Activated CD4-positive, alpha-beta memory T cell treated with anti-CD3 and anti-CD28 coated beads, Interleukin-2, amount 10 ng/mL, durations not matched to agents 7 days and 5 days (primary cell): ENCODE results near the gene HBA1. TPM values are rescaled to one million over a fixed set of nuclear protein-coding genes. Genes with fewer than 3 reads are reported as not detected.
"Not testable (repeated sequence)": the region's sequence is repeated elsewhere in the genome, so short reads cannot be mapped to it uniquely, and the experiment has no call there.

ENCODE experiments used
- CTCF ChIA-PET: fragments of 350-600 bp; sonication (Branson Sonifier 250); formaldehyde crosslinking; loops from one replicate; lab custom pipeline; 2021; ENCODE audit warnings: antibody characterized with exemption, inconsistent platforms; lab: Charles Lee
- POLR2A ChIA-PET: fragments of 350-600 bp; sonication (Branson Sonifier 250); formaldehyde crosslinking; loops from one replicate; lab custom pipeline; 2021; ENCODE audit warnings: antibody characterized with exemption; lab: Charles Lee
- DNase-seq: peaks from one replicate; pipeline ENCODE4 v3.0.0-alpha.2; 2020
- H3K27ac Mint-ChIP-seq: one replicate; pipeline ENCODE4 v1.8.0; 2021; ENCODE audit warnings: mild to moderate bottlenecking, mixed read lengths
- H3K27me3 Mint-ChIP-seq: one replicate; pipeline ENCODE4 v1.8.0; 2021; ENCODE audit warnings: mixed read lengths
- H3K36me3 Mint-ChIP-seq: one replicate; pipeline ENCODE4 v1.8.0; 2021; ENCODE audit warnings: low read depth, mixed read lengths
- H3K4me1 Mint-ChIP-seq: one replicate; pipeline ENCODE4 v1.8.0; 2021; ENCODE audit warnings: mixed read lengths
- H3K4me3 Mint-ChIP-seq: one replicate; pipeline ENCODE4 v1.8.0; 2021; ENCODE audit warnings: mild to moderate bottlenecking, mixed read lengths
- H3K9me3 Mint-ChIP-seq: one replicate; pipeline ENCODE4 v1.8.0; 2021; ENCODE audit warnings: mixed read lengths
- total RNA-seq, 2 experiments: library from RNA; stranded (reverse); gene quantifications; one replicate each; pipeline ENCODE4 v1.2.3, GENCODE V29; 2021

Gene HBA1
- total RNA-seq, 2 experiments from 2014 or later, result not detected

GRCh38 chr16:149024-149660 is 27.3 kb upstream of the HBA1 start:
- no peak overlapping the region for H3K27ac Mint-ChIP-seq
- no peaks in the 10 kb centered on the region for H3K4me1 Mint-ChIP-seq
- no peak for DNase-seq
- no peak overlapping the region for H3K4me3 Mint-ChIP-seq
- no peaks in the 10 kb centered on the region for H3K36me3 Mint-ChIP-seq
- POLR2A ChIA-PET, result no interaction called here
- peaks cover 29% of the 10 kb centered on the region for H3K27me3 Mint-ChIP-seq
- H3K9me3 Mint-ChIP-seq, result no peaks in the 10 kb centered on the region
- CTCF ChIA-PET, result no interaction called here

DNA sequence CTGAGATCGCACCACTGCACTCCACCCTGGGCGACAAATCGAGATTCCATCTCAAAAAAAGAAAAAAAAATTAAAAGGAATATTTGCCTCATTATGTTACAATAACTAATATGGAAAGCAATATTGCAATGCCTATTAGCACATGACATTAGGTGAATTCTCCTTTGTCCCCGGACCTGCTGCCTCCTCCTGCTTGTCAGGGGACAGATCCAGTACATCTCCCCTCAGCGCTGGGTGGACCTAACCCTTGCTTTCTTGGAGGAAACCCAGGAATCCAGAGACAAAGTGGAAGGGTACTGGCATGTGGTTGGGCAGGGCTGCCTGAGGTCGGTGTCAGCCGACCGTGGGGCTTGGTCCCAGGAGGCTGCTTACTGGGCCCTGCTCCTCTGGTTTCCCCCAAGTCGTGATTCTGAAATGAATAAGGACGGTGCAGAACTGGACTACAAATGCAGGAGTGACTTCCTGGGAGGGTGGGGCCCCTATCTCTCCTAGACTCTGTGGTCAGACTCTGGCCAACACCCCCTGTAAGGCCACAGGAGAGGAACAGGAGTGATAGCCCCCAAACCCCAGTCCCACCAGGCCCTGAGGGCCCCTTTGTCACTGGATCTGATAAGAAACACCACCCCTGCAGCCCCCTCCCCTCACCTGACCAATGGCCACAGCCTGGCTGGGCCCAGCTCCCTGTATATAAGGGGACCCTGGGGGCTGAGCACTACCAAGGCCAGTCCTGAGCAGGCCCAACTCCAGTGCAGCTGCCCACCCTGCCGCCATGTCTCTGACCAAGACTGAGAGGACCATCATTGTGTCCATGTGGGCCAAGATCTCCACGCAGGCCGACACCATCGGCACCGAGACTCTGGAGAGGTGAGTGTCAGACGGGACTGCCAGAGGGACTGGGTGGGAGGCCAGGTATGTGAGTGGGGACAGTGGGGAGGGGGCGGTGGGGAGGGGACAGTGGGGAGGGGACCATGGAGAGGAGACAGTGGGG is 24.0 kb upstream of the HBA1 start, which contains the start of gene HBZ:
Gene HBZ, plus strand, starts transcription at position 504 of the 988 bp plus-strand sequence. Its CDS starts 266 bp downstream, at position 770.
- H3K27ac Mint-ChIP-seq, result no peak within 1 kb of the TSS
- H3K27me3 Mint-ChIP-seq, result peaks cover 33% of the 10 kb centered on the region
- no peak within 1 kb of the TSS for H3K4me3 Mint-ChIP-seq
- H3K9me3 Mint-ChIP-seq, result no peaks in the 10 kb centered on the region
- H3K36me3 Mint-ChIP-seq, result no peaks in the 10 kb centered on the region
- no peak for DNase-seq
- ChIA-PET POLR2A (no interaction called here), CTCF (no interaction called here)
- H3K4me1 Mint-ChIP-seq, result peaks cover 7% of the 10 kb centered on the region

- H3K27ac Mint-ChIP-seq, H3K9me3 Mint-ChIP-seq, DNase-seq, H3K4me3 Mint-ChIP-seq, H3K4me1 Mint-ChIP-seq, POLR2A ChIA-PET, H3K36me3 Mint-ChIP-seq, CTCF ChIA-PET: not testable (repeated sequence)
- H3K27me3 Mint-ChIP-seq, result peaks cover 36% of the 10 kb centered on the region
Measured at GRCh38 chr16:153129-153521, 23.4 kb upstream of the HBA1 start.

GRCh38 chr16:153550-154216 is 22.8 kb upstream of the HBA1 start:
- H3K27ac Mint-ChIP-seq, H3K4me3 Mint-ChIP-seq, H3K4me1 Mint-ChIP-seq, DNase-seq, H3K9me3 Mint-ChIP-seq, POLR2A ChIA-PET, H3K36me3 Mint-ChIP-seq, CTCF ChIA-PET: not testable (repeated sequence)
- peaks cover 35% of the 10 kb centered on the region for H3K27me3 Mint-ChIP-seq

- peak overlapping the region; percentile 32 for H3K4me3 Mint-ChIP-seq
- H3K27ac Mint-ChIP-seq, result no peak overlapping the region
- no peak for DNase-seq
- POLR2A ChIA-PET, result no interaction called here
- CTCF ChIA-PET, result interaction anchor here (1.4 kb wide), 1 partner anchor 57 kb away, joined by 3 read pairs; no protein-coding TSS in a partner anchor
- H3K9me3 Mint-ChIP-seq, result no peaks in the 10 kb centered on the region
- no peaks in the 10 kb centered on the region for H3K36me3 Mint-ChIP-seq
- H3K4me1 Mint-ChIP-seq, result peaks cover 7% of the 10 kb centered on the region
- peaks cover 35% of the 10 kb centered on the region for H3K27me3 Mint-ChIP-seq
Measured at GRCh38 chr16:154217-155030, 22.1 kb upstream of the HBA1 start.

DNA sequence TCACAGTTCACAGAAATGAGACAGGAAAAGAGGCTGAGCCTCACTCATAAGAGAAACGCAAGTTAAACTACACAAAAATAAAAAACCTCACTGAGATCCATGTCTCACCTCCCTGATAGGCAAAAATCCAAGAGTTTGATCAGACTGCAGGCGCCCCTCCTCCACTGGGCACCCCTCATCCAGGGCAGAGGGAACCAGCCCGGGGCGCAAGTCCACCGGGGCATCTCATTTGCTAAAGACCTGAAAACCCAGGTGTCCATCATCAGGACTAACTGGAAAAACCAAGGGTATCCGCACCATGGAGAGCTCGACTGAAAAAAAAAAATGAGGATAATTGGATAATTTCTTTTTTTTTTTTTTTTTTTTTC is 21.5 kb upstream of the HBA1 start:
- no peaks in the 10 kb centered on the region for H3K9me3 Mint-ChIP-seq
- H3K36me3 Mint-ChIP-seq, result no peaks in the 10 kb centered on the region
- H3K4me1 Mint-ChIP-seq, result peaks cover 7% of the 10 kb centered on the region
- peaks cover 36% of the 10 kb centered on the region for H3K27me3 Mint-ChIP-seq
- ChIA-PET POLR2A (no interaction called here), CTCF (interaction anchor here (1.4 kb wide), 1 partner anchor 58 kb away, joined by 3 read pairs; no protein-coding TSS in a partner anchor)
- H3K27ac Mint-ChIP-seq, result no peak overlapping the region
- no peak for DNase-seq
- H3K4me3 Mint-ChIP-seq, result peak overlapping the region; percentile 30

GRCh38 chr16:159136-159849 is 17.2 kb upstream of the HBA1 start:
- H3K4me3 Mint-ChIP-seq, result no peak overlapping the region
- peaks cover 5% of the 10 kb centered on the region for H3K4me1 Mint-ChIP-seq
- no peaks in the 10 kb centered on the region for H3K36me3 Mint-ChIP-seq
- ChIA-PET CTCF (no interaction called here), POLR2A (no interaction called here)
- H3K27me3 Mint-ChIP-seq, result peaks cover 26% of the 10 kb centered on the region
- H3K27ac Mint-ChIP-seq, result no peak overlapping the region
- no peak for DNase-seq
- no peaks in the 10 kb centered on the region for H3K9me3 Mint-ChIP-seq

GRCh38 chr16:160242-160641 is 16.2 kb upstream of the HBA1 start:
- H3K4me1 Mint-ChIP-seq, H3K4me3 Mint-ChIP-seq, H3K36me3 Mint-ChIP-seq, CTCF ChIA-PET, DNase-seq, POLR2A ChIA-PET, H3K9me3 Mint-ChIP-seq, H3K27ac Mint-ChIP-seq: not testable (repeated sequence)
- H3K27me3 Mint-ChIP-seq, result peaks cover 21% of the 10 kb centered on the region

DNA sequence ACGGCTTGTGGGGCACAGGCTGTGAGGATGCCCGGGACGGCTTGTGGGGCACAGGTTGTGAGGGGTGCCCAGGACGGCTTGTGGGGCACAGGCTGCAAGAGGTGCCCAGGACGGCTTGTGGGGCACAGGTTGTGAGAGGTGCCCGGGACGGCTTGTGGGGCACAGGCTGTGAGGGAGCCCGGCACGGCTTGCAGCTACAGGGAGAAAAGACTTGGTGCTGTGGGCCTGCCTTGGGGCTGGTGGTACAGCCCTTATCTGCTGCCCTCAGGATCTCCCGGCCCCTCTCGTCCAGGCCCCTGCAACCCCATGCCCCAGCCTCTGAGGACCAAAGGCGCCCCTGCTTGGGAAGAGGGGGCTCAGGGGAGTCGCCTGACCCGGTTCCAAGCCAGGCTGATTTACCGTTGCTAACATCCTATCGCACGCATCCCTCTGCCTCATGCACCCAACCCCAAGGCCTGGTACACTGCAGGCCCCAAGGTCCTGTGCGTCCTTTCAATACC is 15.7 kb upstream of the HBA1 start:
- no peak for DNase-seq

DNA sequence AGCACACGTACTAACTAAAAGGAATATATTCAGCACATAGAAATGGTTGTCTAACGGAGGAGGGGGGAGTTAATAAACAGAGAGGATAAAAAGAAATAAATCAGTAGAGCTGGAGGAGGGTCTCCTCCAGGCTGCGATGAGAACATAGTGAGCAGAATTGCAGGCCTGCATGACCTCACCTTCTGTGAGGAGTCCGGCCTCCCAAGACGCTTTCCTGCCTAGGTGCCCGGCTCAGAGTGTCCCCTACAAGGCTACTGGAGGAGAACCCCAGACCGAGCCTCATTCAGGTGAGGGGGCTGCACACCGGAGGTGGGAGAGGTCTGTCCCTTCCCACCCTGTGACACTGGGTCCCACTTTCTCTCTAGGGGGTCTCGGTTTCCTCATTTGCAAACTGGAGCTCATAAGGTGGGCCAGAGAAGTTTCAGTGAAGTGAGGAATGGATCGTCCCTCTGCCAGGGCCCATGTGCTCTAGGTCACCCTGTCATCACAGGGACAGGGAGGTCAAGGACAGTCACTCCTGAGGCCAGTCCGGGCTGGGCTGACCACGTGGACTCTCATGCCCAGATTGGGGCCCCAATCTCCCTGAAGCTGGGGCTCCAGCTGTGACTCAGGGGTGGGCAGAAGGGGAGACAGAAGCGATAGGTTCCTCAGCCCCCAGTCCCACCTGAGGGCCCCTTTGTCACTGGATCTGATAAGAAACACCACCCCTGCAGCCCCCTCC is 14.0 kb upstream of the HBA1 start:
- Mint-ChIP-seq H3K9me3 (no peaks in the 10 kb centered on the region), H3K27ac (no peak overlapping the region), H3K36me3 (no peaks in the 10 kb centered on the region), H3K27me3 (peaks cover 30% of the 10 kb centered on the region), H3K4me1 (peaks cover 5% of the 10 kb centered on the region), H3K4me3 (no peak overlapping the region)
- ChIA-PET CTCF (no interaction called here), POLR2A (interaction anchor here (1.3 kb wide), 1 partner anchor 73 kb away, joined by 3 read pairs; no protein-coding TSS in a partner anchor)
- no peak for DNase-seq

More for the DNA sequence above, 15.7 kb upstream of the HBA1 start:
- peaks cover 22% of the 10 kb centered on the region for H3K27me3 Mint-ChIP-seq
- H3K4me3 Mint-ChIP-seq, result no peak overlapping the region
- H3K9me3 Mint-ChIP-seq, result no peaks in the 10 kb centered on the region
- H3K36me3 Mint-ChIP-seq, result no peaks in the 10 kb centered on the region
- H3K27ac Mint-ChIP-seq, result no peak overlapping the region
- CTCF ChIA-PET, result no interaction called here
- POLR2A ChIA-PET, result no interaction called here
- peaks cover 2% of the 10 kb centered on the region for H3K4me1 Mint-ChIP-seq

DNA sequence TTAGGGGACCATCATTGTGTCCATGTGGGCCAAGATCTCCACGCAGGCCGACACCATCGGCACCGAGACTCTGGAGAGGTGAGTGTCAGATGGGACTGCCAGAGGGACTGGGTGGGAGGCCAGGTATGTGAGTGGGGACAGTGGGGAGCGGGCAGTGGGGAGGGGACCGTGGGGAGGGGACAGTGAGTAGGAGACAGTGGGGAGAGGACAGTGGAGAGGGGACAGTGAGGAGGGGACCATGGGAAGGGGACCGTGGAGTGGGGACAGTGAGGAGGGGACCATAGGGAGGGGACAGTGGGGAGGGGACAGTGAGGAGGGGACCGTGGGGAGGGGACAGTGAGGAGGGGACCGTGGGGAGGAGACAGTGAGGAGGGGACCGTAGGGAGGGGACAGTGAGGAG is 13.3 kb upstream of the HBA1 start:
- DNase-seq, CTCF ChIA-PET, H3K9me3 Mint-ChIP-seq, H3K27ac Mint-ChIP-seq, H3K4me3 Mint-ChIP-seq, H3K4me1 Mint-ChIP-seq, H3K36me3 Mint-ChIP-seq, POLR2A ChIA-PET: not testable (repeated sequence)
- H3K27me3 Mint-ChIP-seq, result peaks cover 31% of the 10 kb centered on the region
